GM12878 (cell line): Measurements from ENCODE around the gene MMP19. TPM values are rescaled to one million over a fixed set of nuclear protein-coding genes. Genes with fewer than 3 reads are reported as not detected.

Experiments used
- ATAC-seq: fragments of 200-7000 bp; cut with Tn5 transposase; 3 replicates; pipeline ENCODE4 v1.9.1; 2020; ENCODE audit warnings: mild to moderate bottlenecking, moderate library complexity
- BruUV-seq: library from RNA; stranded (reverse); fragments of 400-500 nt; replicated peaks from 2 replicates; lab custom pipeline; 2021; lab: Mats Ljungman, UMichigan
- CTCF ChIA-PET: fragments of 300-600 bp; sonication (Branson Sonifier 250); formaldehyde crosslinking; extraction: SDS; loops from one replicate; lab custom pipeline; 2021; ENCODE audit warnings: inconsistent platforms; lab: Yijun Ruan, JAX
- POLR2A ChIA-PET: fragments of 350-600 bp; formaldehyde crosslinking; extraction: SDS; loops from one replicate; lab custom pipeline; 2021; ENCODE audit warnings: inconsistent platforms; lab: Charles Lee
- RAD21 ChIA-PET: fragments of 300-600 bp; sonication (Branson Sonifier 250); formaldehyde crosslinking; loops from one replicate; lab custom pipeline; 2023; ENCODE audit warnings: antibody characterized with exemption; ENCODE audit not compliant: unreplicated experiment; lab: Charles Lee
- SMC1A ChIA-PET: fragments of 300-600 bp; sonication (Branson Sonifier 250); formaldehyde crosslinking; loops from one replicate; lab custom pipeline; 2023; ENCODE audit not compliant: unreplicated experiment, uncharacterized antibody; lab: Charles Lee
- DNase-seq: peaks from one replicate; pipeline ENCODE4 v3.0.0-alpha.2; 2011; ENCODE audit warnings: low read depth, low spot score
- FAIRE-seq: peaks from 3 replicates; lab custom pipeline; 2011; peaks lifted over from hg19 to GRCh38; lab: Jason Lieb, UNC
- H2AFZ ChIP-seq: 2 replicates; pipeline ENCODE4 v1.6.0; 2011; ENCODE audit warnings: low read depth, low read length, control low read depth; ENCODE audit not compliant: control insufficient read depth
- H3K27ac ChIP-seq: 2 replicates; pipeline ENCODE4 v1.5.1; 2011; ENCODE audit warnings: control low read depth; ENCODE audit not compliant: control insufficient read depth, insufficient read depth
- H3K27me3 ChIP-seq, 2 experiments: replicated peaks in 1 of 2; 2 replicates each; pipeline versions ENCODE4 v1.6.0 to v1.6.1; 2011; ENCODE audit warnings: low read length in 1 of 2; ENCODE audit not compliant: control insufficient read depth in 2 of 2, insufficient read depth in 2 of 2
- H3K36me3 ChIP-seq, 2 experiments: 2 replicates each; pipeline ENCODE4 v1.5.1; 2011; ENCODE audit warnings: low read length in 1 of 2; ENCODE audit not compliant: control insufficient read depth in 2 of 2, insufficient read depth in 2 of 2
- H3K4me1 ChIP-seq: 2 replicates; pipeline ENCODE4 v1.6.1; 2011; ENCODE audit warnings: mild to moderate bottlenecking, low read length, moderate library complexity, mixed read lengths; ENCODE audit not compliant: control insufficient read depth, insufficient read depth
- H3K4me2 ChIP-seq: 2 replicates; pipeline ENCODE4 v1.6.0; 2011; ENCODE audit warnings: control low read depth; ENCODE audit not compliant: control insufficient read depth, insufficient read depth
- H3K4me3 ChIP-seq: fragments of 200-600 bp; sonication (generic); 2 replicates; pipeline ENCODE4 v1.5.1; 2016
- H3K79me2 ChIP-seq: 2 replicates; pipeline ENCODE4 v1.6.0; 2011; ENCODE audit warnings: low read length; ENCODE audit not compliant: control insufficient read depth, insufficient read depth
- H3K9ac ChIP-seq: 2 replicates; pipeline ENCODE4 v1.8.0; 2011; ENCODE audit warnings: low read length, control low read depth, mixed read lengths; ENCODE audit not compliant: control insufficient read depth, insufficient read depth
- H3K9me3 ChIP-seq: replicated peaks from 3 replicates; pipeline ENCODE4 v1.5.1; 2011; ENCODE audit warnings: mild to moderate bottlenecking, low read length; ENCODE audit not compliant: control insufficient read depth, insufficient read depth
- H4K20me1 ChIP-seq: 2 replicates; pipeline ENCODE4 v1.6.0; 2011; ENCODE audit not compliant: control insufficient read depth, insufficient read depth
- BMI1 ChIP-seq: fragments of 450-650 bp; IDR thresholded peaks from 2 replicates; pipeline ENCODE4 v1.6.1; 2016; ENCODE audit warnings: mild to moderate bottlenecking, moderate library complexity, borderline replicate concordance
- CREM ChIP-seq: IDR thresholded peaks from 2 replicates; pipeline ENCODE4 v1.6.1; 2014; ENCODE audit warnings: antibody characterized with exemption, low read depth
- FOXK2 ChIP-seq: fragments of 450-650 bp; IDR thresholded peaks from 2 replicates; pipeline ENCODE4 v1.6.1; 2017; ENCODE audit warnings: mild to moderate bottlenecking, moderate library complexity
- IKZF1 ChIP-seq: fragments of 450-650 bp; conservative IDR thresholded peaks from 2 replicates; pipeline ENCODE4 v1.6.1; 2017; ENCODE audit warnings: antibody characterized with exemption, mild to moderate bottlenecking
- KDM1A ChIP-seq: fragments of 200-600 bp; sonication (generic); IDR thresholded peaks from 2 replicates; pipeline ENCODE4 v1.6.1; 2016; ENCODE audit warnings: borderline replicate concordance
- MXI1 ChIP-seq: fragments of 150-350 bp; IDR thresholded peaks from 2 replicates; pipeline ENCODE4 v1.6.1; 2011; ENCODE audit warnings: low read depth, mild to moderate bottlenecking, inconsistent platforms, low read length, improper control_type of control experiment
- NR2C1 ChIP-seq: fragments of 450-650 bp; IDR thresholded peaks from 2 replicates; pipeline ENCODE4 v1.6.1; 2017; ENCODE audit warnings: antibody characterized with exemption, mild to moderate bottlenecking, moderate library complexity
- PML ChIP-seq: IDR thresholded peaks from 2 replicates; pipeline ENCODE4 v1.6.1; 2012; ENCODE audit warnings: low read length, inconsistent platforms
- RB1 ChIP-seq: fragments of 450-650 bp; formaldehyde crosslinking; IDR thresholded peaks from 2 replicates; pipeline ENCODE4 v1.6.1; 2017; ENCODE audit warnings: mild to moderate bottlenecking, borderline replicate concordance
- SMC3 ChIP-seq: IDR thresholded peaks from 2 replicates; pipeline ENCODE4 v1.6.1; 2011; ENCODE audit warnings: low read length, improper control_type of control experiment, borderline replicate concordance
- SREBF2 ChIP-seq: IDR thresholded peaks from 2 replicates; pipeline ENCODE4 v1.6.1; 2012; ENCODE audit warnings: mild to moderate bottlenecking, low read length
- TBL1XR1 ChIP-seq: IDR thresholded peaks from 2 replicates; pipeline ENCODE4 v1.6.1; 2012; ENCODE audit warnings: low read depth, low read length, improper control_type of control experiment
- WRNIP1 ChIP-seq: IDR thresholded peaks from 2 replicates; pipeline ENCODE4 v1.6.1; 2011; ENCODE audit warnings: low read depth, low read length, improper control_type of control experiment, borderline replicate concordance
- ZNF24 ChIP-seq: fragments of 450-650 bp; IDR thresholded peaks from 2 replicates; pipeline ENCODE4 v1.6.1; 2017; ENCODE audit warnings: antibody characterized with exemption, mild to moderate bottlenecking
- ZNF384 ChIP-seq: IDR thresholded peaks from 2 replicates; pipeline ENCODE4 v1.6.1; 2012; ENCODE audit warnings: low read depth, mild to moderate bottlenecking, low read length, improper control_type of control experiment, borderline replicate concordance
- WGBS: methylation state at CpG from one replicate; pipeline ENCODE4 v1.1.6; 2016; ENCODE audit warnings: low lambda C conversion rate; ENCODE audit not compliant: insufficient replicate concordance, insufficient coverage; ENCODE audit errors: missing lambda C conversion rate; 5-methylcytosine and 5-hydroxymethylcytosine counted together
- in situ Hi-C: fragments of 300-500 bp; cut with MboI; formaldehyde crosslinking; loops from 9 replicates; pipeline ENCODE4 v1.14.3; 2018; ENCODE audit warnings: mixed read lengths
- intact Hi-C: fragments of 100-400 bp; cut with micrococcal nuclease; formaldehyde crosslinking; loops from one replicate; pipeline ENCODE4 v1.14.2; 2022; ENCODE audit not compliant: unreplicated experiment
- polyA plus RNA-seq, 11 experiments: library from polyadenylated mRNA; depleted of rRNA in 4 of 11; unstranded in 6 of 11; stranded (reverse) in 5 of 11; fragments of >200 nt; fragmentation: Nextera tagmentation in 4 of 11; fragmentation: Illumina TruSeq in 1 of 11; extraction: Ambion mirVana in 4 of 11; extraction: Trizol in 1 of 11; gene quantifications; 1 replicate in 1 of 11; 2 replicates in 10 of 11; pipeline versions ENCODE4 v1.2.1 to v1.2.3, GENCODE V29; 2011 to 2016; ENCODE audit warnings: inconsistent platforms in 2 of 11, missing spikeins in 2 of 11, low read depth in 1 of 11
- total RNA-seq, 4 experiments: library from RNA; depleted of rRNA in 3 of 4; stranded (reverse); fragments of >200 nt in 3 of 4; fragmentation: Illumina TruSeq in 1 of 4; extraction: Trizol in 1 of 4; gene quantifications; 2 replicates each; pipeline versions ENCODE4 v1.2.1 to v1.2.3, GENCODE V29; 2013 to 2021
- TF ChIP-seq, protein P1 (sequence below): fragments of 450-650 bp; IDR thresholded peaks from 2 replicates; pipeline ENCODE4 v1.6.1; 2016; ENCODE audit warnings: mild to moderate bottlenecking, moderate library complexity, borderline replicate concordance

Gene MMP19
- total and polyA plus RNA-seq, 10 of the 15 experiments (the other 5 are each of a cell fraction or from before 2014, with no cell fraction given): 0.03 to 0.04 (median 0.04) TPM; not detected in 7

DNA sequence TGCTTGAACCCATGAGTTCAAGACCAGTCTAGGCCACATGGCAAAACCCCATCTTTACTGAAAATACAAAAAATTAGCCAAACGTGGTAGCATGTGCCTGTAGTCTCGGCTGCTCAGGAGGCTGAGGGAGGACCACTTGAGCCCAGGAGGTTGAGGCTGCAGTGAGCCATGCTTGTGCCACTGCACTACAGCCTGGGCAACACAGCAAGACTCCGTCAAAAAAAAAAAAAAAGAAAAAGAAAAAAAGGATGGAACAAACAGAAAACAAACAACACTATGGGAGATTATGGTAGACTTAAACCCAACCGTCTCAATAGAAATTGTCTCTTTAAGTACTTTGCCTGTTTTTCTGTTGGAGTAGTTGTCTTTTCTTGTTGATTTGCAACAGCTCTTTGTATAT is 48.6 kb upstream of the MMP19 start:
- Histone ChIP-seq H3K4me3 (no peak overlapping the region), H3K9me3 (no peaks in the 10 kb centered on the region), H3K9ac (no peak overlapping the region), H4K20me1 (no peaks in the 10 kb centered on the region), H3K36me3 (no peaks in the 10 kb centered on the region), H3K4me2 (no peak overlapping the region), H3K27ac (no peak overlapping the region), H2AFZ (no peak overlapping the region), H3K4me1 (no peaks in the 10 kb centered on the region), H3K79me2 (no peaks in the 10 kb centered on the region), H3K27me3 (no peaks in the 10 kb centered on the region)
- CTCF ChIA-PET: no interaction called here
- no TSS peak for BruUV-seq
- TF ChIP-seq WRNIP1 (no peak), NR2C1 (no peak), SMC3 (no peak), ZNF384 (no peak), RB1 (no peak), MXI1 (no peak), PML (no peak), KDM1A (no peak), IKZF1 (no peak), ZNF24 (no peak), CREM (no peak), TBL1XR1 (no peak), FOXK2 (no peak), SREBF2 (no peak), BMI1 (no peak)
- TF ChIP-seq, protein P1, sequence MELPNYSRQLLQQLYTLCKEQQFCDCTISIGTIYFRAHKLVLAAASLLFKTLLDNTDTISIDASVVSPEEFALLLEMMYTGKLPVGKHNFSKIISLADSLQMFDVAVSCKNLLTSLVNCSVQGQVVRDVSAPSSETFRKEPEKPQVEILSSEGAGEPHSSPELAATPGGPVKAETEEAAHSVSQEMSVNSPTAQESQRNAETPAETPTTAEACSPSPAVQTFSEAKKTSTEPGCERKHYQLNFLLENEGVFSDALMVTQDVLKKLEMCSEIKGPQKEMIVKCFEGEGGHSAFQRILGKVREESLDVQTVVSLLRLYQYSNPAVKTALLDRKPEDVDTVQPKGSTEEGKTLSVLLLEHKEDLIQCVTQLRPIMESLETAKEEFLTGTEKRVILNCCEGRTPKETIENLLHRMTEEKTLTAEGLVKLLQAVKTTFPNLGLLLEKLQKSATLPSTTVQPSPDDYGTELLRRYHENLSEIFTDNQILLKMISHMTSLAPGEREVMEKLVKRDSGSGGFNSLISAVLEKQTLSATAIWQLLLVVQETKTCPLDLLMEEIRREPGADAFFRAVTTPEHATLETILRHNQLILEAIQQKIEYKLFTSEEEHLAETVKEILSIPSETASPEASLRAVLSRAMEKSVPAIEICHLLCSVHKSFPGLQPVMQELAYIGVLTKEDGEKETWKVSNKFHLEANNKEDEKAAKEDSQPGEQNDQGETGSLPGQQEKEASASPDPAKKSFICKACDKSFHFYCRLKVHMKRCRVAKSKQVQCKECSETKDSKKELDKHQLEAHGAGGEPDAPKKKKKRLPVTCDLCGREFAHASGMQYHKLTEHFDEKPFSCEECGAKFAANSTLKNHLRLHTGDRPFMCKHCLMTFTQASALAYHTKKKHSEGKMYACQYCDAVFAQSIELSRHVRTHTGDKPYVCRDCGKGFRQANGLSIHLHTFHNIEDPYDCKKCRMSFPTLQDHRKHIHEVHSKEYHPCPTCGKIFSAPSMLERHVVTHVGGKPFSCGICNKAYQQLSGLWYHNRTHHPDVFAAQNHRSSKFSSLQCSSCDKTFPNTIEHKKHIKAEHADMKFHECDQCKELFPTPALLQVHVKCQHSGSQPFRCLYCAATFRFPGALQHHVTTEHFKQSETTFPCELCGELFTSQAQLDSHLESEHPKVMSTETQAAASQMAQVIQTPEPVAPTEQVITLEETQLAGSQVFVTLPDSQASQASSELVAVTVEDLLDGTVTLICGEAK: no peak
- intact Hi-C loops (no loop called here), in situ Hi-C loops (no loop called here)
- WGBS: 59% methylated on average over 4 of the region's 4 CpGs
- SMC1A ChIA-PET: no interaction called here
- no peak for ATAC-seq
- POLR2A ChIA-PET: no interaction called here
- no peak for FAIRE-seq
- RAD21 ChIA-PET: no interaction called here
- DNase-seq: no peak
